Fibroblast of lung (primary cell): ENCODE measurements around the gene TUFT1.

Source experiments
- CTCF ChIP-seq, 2 donors: IDR thresholded peaks in 1 of 2; conservative IDR thresholded peaks in 1 of 2; 1 replicate in 1 of 2; 2 replicates in 1 of 2; pipeline ENCODE4 v1.5.1; 2011 to 2012; ENCODE audit warnings: low read length in 2 of 2, control low read depth in 1 of 2, inconsistent platforms in 1 of 2, low read depth in 1 of 2, mild to moderate bottlenecking in 1 of 2
- EZH2 ChIP-seq: IDR thresholded peaks from 2 replicates; pipeline ENCODE4 v1.5.1; 2012; ENCODE audit warnings: low read length, control low read depth, mild to moderate bottlenecking; ENCODE audit errors: missing control alignments

GRCh38 chr1:151546011-151546925 lies 6.2 kb downstream of the TUFT1 start:
- no peak for TF ChIP-seq CTCF (conservative IDR thresholded peaks at IDR 0.05 in 1 of 2, IDR thresholded peaks at IDR 0.05 in 1 of 2; ENCODE audit: low read depth in 1 of 2, low read length in 2 of 2)
- TF ChIP-seq EZH2, result no peak
